IMR-90 (cell line): ENCODE data around the gene PRSS53.

Experiments
- CEBPB ChIP-seq: IDR thresholded peaks from 2 replicates; pipeline ENCODE4 v1.6.1; 2012; ENCODE audit warnings: low read depth, low read length, improper control_type of control experiment
- CTCF ChIP-seq: conservative IDR thresholded peaks from 2 replicates; pipeline ENCODE4 v1.5.1; 2012; ENCODE audit warnings: mild to moderate bottlenecking, low read depth, low read length, improper control_type of control experiment
- ELK1 ChIP-seq: fragments of 150-350 bp; IDR thresholded peaks from 2 replicates; pipeline ENCODE4 v1.6.1; 2016; ENCODE audit warnings: low read depth, mild to moderate bottlenecking, low read length, moderate library complexity, borderline replicate concordance
- MAZ ChIP-seq: IDR thresholded peaks from 2 replicates; pipeline ENCODE4 v1.6.1; 2012; ENCODE audit warnings: low read depth, mild to moderate bottlenecking, low read length, improper control_type of control experiment, moderate library complexity, borderline replicate concordance
- MXI1 ChIP-seq: IDR thresholded peaks from 2 replicates; pipeline ENCODE4 v1.6.1; 2012; ENCODE audit warnings: low read depth, mild to moderate bottlenecking, low read length, moderate library complexity, borderline replicate concordance
- POLR2A ChIP-seq: IDR thresholded peaks from 2 replicates; pipeline ENCODE4 v1.6.1; 2012; ENCODE audit warnings: mild to moderate bottlenecking, low read depth, low read length
- RAD21 ChIP-seq: IDR thresholded peaks from 2 replicates; pipeline ENCODE4 v1.6.1; 2012; ENCODE audit warnings: low read length, improper control_type of control experiment
- RCOR1 ChIP-seq: IDR thresholded peaks from 2 replicates; pipeline ENCODE4 v1.6.1; 2012; ENCODE audit warnings: mild to moderate bottlenecking, low read length, improper control_type of control experiment; ENCODE audit not compliant: insufficient replicate concordance
- RFX5 ChIP-seq: IDR thresholded peaks from 2 replicates; pipeline ENCODE4 v1.8.0; 2012; ENCODE audit warnings: low read depth, mild to moderate bottlenecking, low read length, moderate library complexity
- USF2 ChIP-seq: fragments of 150-350 bp; IDR thresholded peaks from 2 replicates; pipeline ENCODE4 v1.6.1; 2017; ENCODE audit warnings: mild to moderate bottlenecking, antibody characterized with exemption, low read length, low read depth

- TF ChIP-seq CTCF (no peak), USF2 (no peak), RAD21 (no peak), MXI1 (no peak), POLR2A (no peak), ELK1 (no peak), RCOR1 (no peak), MAZ (no peak), RFX5 (no peak), CEBPB (no peak)
Measured at GRCh38 chr16:31038993-31039392, 49.8 kb downstream of the PRSS53 start.
